Muscle of arm (tissue), 14 donors: ENCODE results near the gene SAYSD1. TPM values are rescaled to one million over a fixed set of nuclear protein-coding genes. Genes with fewer than 3 reads are reported as not detected.
"Not testable (repeated sequence)": the region's sequence is repeated elsewhere in the genome, so short reads cannot be mapped to it uniquely, and the experiment has no call there.

Experiments
- DNase-seq: peaks from one replicate; pipeline ENCODE4 v3.0.0-alpha.2; 2013
- long read RNA-seq, 11 donors: transcript quantifications; one replicate each; lab custom pipeline, GENCODE V29; 2026
- polyA plus RNA-seq, 12 donors: library from polyadenylated mRNA; unstranded; fragments of 120-200 nt; gene quantifications; one replicate each; pipeline ENCODE4 v1.2.1, GENCODE V29; 2013; ENCODE audit not compliant: insufficient read length in 12 of 12

Gene SAYSD1, protein sequence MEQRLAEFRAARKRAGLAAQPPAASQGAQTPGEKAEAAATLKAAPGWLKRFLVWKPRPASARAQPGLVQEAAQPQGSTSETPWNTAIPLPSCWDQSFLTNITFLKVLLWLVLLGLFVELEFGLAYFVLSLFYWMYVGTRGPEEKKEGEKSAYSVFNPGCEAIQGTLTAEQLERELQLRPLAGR
- 10 to 100 TPM in 10 of 12 donors, 1 to 10 TPM in 1, not detected in 1; 5.5 to 15.8 (median 12.1) TPM for polyA plus RNA-seq
- long read RNA-seq, donor 1, transcript SAYSD1-201 (2 exons, 2,020 nt) = major isoform, 10 of 13 reads
- long read RNA-seq, donor 1, partial matches to known transcripts = 0 of 13 reads
- long read RNA-seq, donor 1, other reads (novel, unspliced or antisense) = 0 of 13 reads
- long read RNA-seq, donor 2, transcript SAYSD1-201 (2 exons, 2,020 nt) = major isoform, 5 of 5 reads
- long read RNA-seq, donor 2, partial matches to known transcripts = 0 of 5 reads
- long read RNA-seq, donor 2, other reads (novel, unspliced or antisense) = 0 of 5 reads
- long read RNA-seq, donor 3, transcript SAYSD1-201 (2 exons, 2,020 nt) = major isoform, 5 of 13 reads
- long read RNA-seq, donor 3, partial matches to known transcripts = 5 of 13 reads
- long read RNA-seq, donor 3, other reads (novel, unspliced or antisense) = 0 of 13 reads
- long read RNA-seq, donor 4, partial matches to known transcripts = 0 of 6 reads
- long read RNA-seq, donor 4, other reads (novel, unspliced or antisense) = 0 of 6 reads
- long read RNA-seq, donor 5, transcript SAYSD1-201 (2 exons, 2,020 nt) = major isoform, 12 of 12 reads
- long read RNA-seq, donor 5, partial matches to known transcripts = 0 of 12 reads
- long read RNA-seq, donor 5, other reads (novel, unspliced or antisense) = 0 of 12 reads
- long read RNA-seq, donor 6, partial matches to known transcripts = 0 of 4 reads
- long read RNA-seq, donor 6, other reads (novel, unspliced or antisense) = 0 of 4 reads
- long read RNA-seq, donor 7, partial matches to known transcripts = 0 of 3 reads
- long read RNA-seq, donor 7, other reads (novel, unspliced or antisense) = 0 of 3 reads
- long read RNA-seq, donor 8, transcript SAYSD1-201 (2 exons, 2,020 nt) = major isoform, 7 of 16 reads
- long read RNA-seq, donor 8, partial matches to known transcripts = 9 of 16 reads
- long read RNA-seq, donor 8, other reads (novel, unspliced or antisense) = 0 of 16 reads
- long read RNA-seq, donor 9, partial matches to known transcripts = 0 of 4 reads
- long read RNA-seq, donor 9, other reads (novel, unspliced or antisense) = 0 of 4 reads
- long read RNA-seq, donor 10, transcript SAYSD1-201 (2 exons, 2,020 nt) = major isoform, 10 of 13 reads
- long read RNA-seq, donor 10, partial matches to known transcripts = 0 of 13 reads
- long read RNA-seq, donor 10, other reads (novel, unspliced or antisense) = 0 of 13 reads
- long read RNA-seq, donor 11, transcript SAYSD1-201 (2 exons, 2,020 nt) = major isoform, 9 of 10 reads
- long read RNA-seq, donor 11, partial matches to known transcripts = 0 of 10 reads
- long read RNA-seq, donor 11, other reads (novel, unspliced or antisense) = 0 of 10 reads

DNA sequence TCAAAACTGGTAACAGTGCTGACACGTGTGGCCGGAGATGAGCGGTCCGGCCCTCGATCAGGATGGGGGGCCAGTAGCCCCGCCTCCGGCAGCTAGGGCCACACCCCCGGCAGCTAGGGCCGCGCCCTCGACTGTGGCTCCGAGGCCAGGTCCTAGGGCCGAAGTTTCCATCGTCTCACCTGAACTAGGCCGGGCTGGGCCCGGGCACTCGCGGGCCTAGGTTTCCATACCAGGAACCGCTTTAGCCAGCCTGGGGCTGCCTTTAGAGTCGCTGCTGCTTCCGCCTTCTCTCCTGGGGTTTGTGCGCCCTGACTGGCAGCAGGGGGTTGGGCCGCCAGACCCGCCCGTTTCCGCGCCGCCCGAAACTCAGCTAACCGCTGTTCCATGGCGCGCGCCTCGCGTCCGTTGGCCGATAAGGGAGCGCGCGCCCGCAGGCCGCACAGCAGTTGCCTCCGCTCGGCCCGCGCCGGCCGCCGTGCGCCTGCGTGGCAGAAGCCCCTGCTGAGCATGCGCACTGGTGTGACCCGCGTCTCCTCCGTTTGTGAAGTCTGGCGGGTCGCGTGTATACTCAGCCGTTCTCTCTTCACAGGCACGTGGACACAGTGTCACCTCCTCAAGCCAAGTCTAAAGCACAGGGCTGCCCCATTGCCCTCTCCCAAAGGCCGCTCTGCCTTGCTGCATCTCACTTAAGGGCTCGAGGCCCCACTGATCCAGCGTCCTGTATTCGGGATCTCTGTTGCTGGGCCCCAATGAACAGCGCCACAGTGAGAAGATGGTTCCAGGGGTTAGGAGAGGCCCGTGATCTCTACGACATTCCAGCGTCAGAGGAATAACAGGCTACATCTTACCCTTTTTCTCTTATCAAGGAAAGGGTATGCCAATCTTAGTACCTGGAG, at the start of gene SAYSD1:
Gene SAYSD1, minus strand, starts transcription at position 483 of the 896 bp plus-strand sequence. Its CDS starts 97 bp downstream, at position 386.
- DNase-seq = peak; percentile 93

DNA sequence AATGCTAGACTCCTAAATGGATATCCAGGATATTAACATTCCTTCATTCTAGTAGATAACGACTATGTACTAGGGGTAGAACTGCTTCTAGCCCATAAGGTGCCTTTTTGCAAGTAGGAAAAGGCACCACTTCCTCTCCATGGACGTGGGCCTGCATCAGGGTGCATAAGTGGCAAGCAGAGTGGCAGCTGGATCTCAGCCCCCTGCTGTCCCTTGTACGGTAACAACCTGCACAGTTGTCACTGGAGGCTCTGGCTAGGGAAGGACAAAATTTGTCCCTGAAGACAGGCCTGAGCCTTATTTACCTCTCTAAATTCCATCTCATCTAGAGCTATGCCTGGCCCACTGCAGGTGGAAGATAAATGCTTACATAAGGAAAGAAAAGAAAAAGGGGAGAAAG, 42.5 kb upstream of the SAYSD1 start:
- no peak for DNase-seq

- no peak for DNase-seq
Observed at GRCh38 chr6:39156801-39157200, 41.8 kb upstream of the SAYSD1 start.

DNA sequence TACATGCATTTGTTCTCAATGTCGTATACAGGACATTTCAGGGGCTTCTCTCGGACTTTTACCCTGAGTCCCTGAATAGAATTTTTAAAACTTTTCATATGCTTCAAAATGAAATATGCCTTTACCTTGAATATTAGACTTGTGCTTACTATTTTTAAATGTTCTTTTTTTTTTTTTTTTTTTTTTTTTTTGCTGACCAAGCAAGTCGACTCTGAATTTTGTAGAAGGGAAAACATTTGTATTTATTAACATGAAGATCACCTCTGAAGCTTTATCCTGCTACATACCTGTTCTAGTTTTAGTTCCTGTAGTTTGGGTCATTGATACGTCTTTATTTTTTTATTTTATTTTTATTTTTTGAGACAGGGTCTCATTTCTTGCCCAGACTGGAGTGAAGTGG, 39.7 kb upstream of the SAYSD1 start:
- DNase-seq = no peak

GRCh38 chr6:39153766-39154397, 38.9 kb upstream of the SAYSD1 start:
- no peak for DNase-seq

GRCh38 chr6:39152262-39152661, 37.3 kb upstream of the SAYSD1 start:
- DNase-seq = no peak

DNA sequence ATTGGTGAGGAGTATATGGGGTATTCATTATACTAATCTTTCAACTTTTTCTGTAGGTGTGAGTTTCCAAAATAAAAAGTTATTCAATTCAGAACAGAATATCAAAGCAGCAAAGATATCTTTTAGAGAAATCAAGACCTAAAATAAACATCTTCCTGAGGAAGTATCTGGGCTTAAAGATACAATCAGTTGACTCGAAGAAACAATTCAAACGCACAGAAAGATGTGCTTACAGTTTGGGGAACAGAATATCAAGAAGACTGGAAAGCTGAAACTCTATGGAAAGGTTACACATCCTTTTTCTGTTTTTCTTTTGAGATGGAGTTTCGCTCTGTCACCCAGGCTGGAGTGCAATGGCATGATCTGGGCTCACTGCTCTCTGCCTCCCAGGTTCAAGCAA, 36.2 kb upstream of the SAYSD1 start:
- no peak for DNase-seq

GRCh38 chr6:39144481-39145173, 29.6 kb upstream of the SAYSD1 start:
- no peak for DNase-seq

DNA sequence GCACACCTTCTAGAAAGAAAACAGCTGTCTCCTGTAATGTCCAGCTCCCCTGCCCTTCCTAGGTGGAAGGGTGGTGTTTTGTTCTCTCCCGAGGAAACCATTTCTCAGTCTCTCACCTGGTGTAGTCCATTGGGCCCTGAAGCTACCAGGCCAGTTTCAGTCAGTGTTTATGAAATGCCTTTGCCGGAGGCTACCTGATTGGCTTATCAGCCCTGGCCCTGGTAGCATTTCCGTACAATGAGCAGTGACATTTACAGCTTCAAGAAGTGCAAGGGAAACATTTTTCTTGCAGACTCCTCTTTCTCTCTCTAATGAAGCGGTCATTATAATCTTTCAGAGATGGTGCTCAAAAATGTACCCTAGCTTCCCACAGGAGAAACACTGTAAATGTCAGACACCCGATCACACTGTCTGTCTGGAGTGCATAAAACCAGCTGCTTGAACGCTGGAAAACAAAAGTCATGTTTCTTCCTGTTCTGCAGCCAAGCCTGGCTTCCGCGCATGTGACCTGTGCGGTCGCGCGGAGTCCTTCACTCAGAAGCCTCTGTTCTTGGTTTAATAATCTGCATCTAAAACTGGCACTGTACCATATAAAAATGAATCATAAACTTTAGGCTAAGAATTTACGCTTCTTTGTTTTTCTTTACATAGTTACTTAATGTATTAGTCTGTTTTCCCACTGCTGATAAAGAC, 28.4 kb upstream of the SAYSD1 start:
- no peak for DNase-seq

- DNase-seq = no peak
Observed at GRCh38 chr6:39140556-39141167, 25.7 kb upstream of the SAYSD1 start.

- peak; percentile 40 for DNase-seq
Observed at GRCh38 chr6:39137245-39137644, 22.3 kb upstream of the SAYSD1 start.

DNA sequence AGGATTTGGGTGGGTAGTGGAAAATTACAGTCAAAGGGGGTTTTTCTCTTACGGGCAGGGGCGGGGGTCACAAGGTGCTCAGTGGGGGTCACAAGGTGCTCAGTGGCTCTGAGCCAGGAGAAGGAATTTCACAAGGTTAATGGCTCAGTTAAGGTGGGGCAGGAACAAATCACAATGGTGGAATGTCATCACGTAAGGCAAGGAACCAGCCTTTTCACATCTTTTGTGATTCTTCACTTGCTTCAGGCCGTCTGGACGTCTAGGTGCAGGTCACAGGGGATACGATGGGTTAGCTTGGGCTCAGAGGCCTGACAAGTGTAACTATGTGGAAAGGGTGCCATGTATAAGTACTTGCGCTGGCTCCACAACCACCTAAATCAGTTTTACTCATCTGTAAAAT, 21.2 kb upstream of the SAYSD1 start:
- not testable (repeated sequence) for DNase-seq

DNA sequence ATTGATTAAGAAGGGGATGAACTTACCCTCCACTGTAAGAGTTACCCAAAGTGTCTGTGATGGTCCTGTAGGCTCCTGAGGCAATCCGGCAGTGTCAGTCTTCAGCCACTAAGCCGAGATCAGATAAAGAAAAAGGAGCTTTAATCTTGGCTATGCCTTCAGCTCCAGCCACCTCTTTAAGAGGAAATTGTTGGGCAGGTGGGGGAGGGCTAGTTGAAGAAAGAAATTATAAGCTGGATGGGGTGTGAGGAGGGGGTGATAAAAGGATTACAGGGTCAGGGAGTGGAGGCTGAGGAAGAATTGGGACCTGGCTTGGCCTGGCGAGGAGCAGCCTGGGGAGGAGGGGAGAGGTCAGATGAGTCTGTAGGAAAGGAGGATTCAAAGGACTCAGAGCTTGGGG, 19.8 kb upstream of the SAYSD1 start:
- DNase-seq = not testable (repeated sequence)

DNA sequence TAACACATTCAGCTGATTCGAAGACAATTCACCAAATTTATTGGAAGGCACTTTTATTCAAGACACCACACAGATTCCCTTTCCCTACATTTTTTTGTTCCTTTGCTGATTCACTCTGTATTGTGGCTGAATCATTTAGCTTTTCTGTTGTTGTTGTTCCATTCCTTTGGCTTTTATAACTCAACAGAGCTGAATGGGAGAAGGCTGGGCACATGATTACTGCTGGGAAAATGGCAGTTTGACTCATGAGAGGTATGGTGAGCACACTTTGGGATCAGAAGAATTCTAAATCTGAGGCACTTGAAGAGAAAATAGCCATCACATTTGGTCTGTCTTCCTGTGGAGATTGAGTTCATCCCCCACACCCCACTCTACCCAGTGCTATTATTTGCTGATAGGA, 15.7 kb upstream of the SAYSD1 start:
- DNase-seq = no peak

GRCh38 chr6:39128832-39129231, 13.8 kb upstream of the SAYSD1 start:
- DNase-seq = no peak

DNA sequence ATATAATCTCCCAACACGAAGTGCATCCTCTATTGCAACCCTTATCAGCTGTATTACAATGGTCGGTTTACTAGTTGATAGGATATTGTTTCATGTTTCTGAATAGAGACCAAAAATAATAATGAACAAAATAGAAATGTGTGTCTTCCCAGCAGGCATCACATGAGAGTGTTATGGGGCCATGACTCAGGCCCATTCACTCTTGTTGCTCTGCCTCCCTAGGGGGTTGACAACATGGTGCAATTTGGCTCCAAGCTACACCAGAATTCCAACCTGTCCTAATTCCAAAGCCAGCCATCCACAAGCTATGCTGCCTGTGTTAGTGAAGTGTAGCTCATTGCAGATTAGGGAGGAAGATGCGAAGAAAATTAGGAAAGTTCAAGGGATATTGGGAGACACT, 13.1 kb upstream of the SAYSD1 start:
- DNase-seq = no peak

- no peak for DNase-seq
Observed at GRCh38 chr6:39124114-39124513, 9.1 kb upstream of the SAYSD1 start.

- no peak for DNase-seq
Observed at GRCh38 chr6:39118921-39119320, 3.9 kb upstream of the SAYSD1 start.
